HUES48 (cell line): Measurements from ENCODE around the gene EDNRA.

Source experiments
- H3K27ac ChIP-seq: one replicate; pipeline ENCODE4 v1.7.0; 2013; ENCODE audit warnings: low read depth, low read length, inconsistent platforms
- H3K27me3 ChIP-seq: 2 replicates; pipeline ENCODE4 v1.6.1; 2013; ENCODE audit warnings: mild to moderate bottlenecking, low read length; ENCODE audit not compliant: control insufficient read depth, insufficient read depth
- H3K36me3 ChIP-seq: 2 replicates; pipeline ENCODE4 v1.6.1; 2013; ENCODE audit warnings: low read length; ENCODE audit not compliant: control insufficient read depth, insufficient read depth
- H3K4me1 ChIP-seq: 2 replicates; pipeline ENCODE4 v1.6.1; 2013; ENCODE audit warnings: mild to moderate bottlenecking, low read length; ENCODE audit not compliant: control insufficient read depth, insufficient read depth
- H3K4me3 ChIP-seq: 2 replicates; pipeline ENCODE4 v1.5.1; 2013; ENCODE audit warnings: mild to moderate bottlenecking, low read depth, low read length
- H3K9ac ChIP-seq: 2 replicates; pipeline ENCODE4 v1.6.1; 2013; ENCODE audit warnings: mild to moderate bottlenecking, low read depth, low read length, moderate library complexity
- H3K9me3 ChIP-seq: 2 replicates; pipeline ENCODE4 v1.6.1; 2013; ENCODE audit warnings: low read length; ENCODE audit not compliant: control insufficient read depth, insufficient read depth

EDNRA gene

DNA sequence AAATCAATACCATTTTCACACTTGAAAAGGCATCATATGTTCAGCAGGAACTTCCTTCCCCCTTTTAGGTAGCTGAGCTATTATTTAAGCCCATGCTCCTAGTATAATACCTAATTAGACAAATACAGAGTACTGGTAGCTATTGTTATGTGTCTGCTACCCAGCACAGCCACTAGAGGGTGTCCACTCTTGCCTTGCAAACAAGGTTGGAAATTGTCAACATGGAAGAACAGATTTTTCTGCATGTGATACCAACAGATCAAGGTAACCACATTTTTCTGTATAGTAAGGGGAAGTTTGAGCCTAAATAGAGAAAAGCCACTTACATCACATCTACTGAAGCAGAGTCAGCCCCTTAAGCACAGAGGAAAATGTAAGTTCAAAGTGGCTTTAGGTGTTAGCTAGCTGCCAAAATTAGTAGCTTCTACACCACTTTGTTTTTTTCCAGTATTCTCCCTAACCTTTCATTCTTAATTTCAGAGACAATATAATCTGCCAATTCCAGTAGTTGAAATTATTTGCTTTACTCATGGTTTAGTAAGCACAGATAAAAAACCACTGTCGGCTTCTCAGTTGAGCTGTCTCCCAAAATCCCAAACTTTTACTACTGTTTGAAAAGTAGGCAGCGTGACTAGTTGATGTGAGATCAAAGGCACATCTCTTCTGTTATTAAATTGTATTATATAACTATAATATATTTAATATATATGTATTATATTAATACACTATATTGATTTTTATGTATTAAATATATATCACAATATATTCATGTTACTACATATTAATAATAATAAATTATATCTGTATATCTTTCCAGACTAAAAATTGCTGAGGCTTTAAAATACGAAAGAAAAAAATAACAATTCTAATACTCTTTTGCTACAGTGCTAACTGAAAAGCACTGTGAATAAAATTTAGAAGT, 38.2 kb downstream of the EDNRA start:
- Histone ChIP-seq H3K36me3 (no peaks in the 10 kb centered on the region), H3K27ac (no peak overlapping the region), H3K27me3 (no peaks in the 10 kb centered on the region), H3K4me3 (no peak overlapping the region), H3K9me3 (no peaks in the 10 kb centered on the region), H3K9ac (no peak overlapping the region), H3K4me1 (no peaks in the 10 kb centered on the region)

DNA sequence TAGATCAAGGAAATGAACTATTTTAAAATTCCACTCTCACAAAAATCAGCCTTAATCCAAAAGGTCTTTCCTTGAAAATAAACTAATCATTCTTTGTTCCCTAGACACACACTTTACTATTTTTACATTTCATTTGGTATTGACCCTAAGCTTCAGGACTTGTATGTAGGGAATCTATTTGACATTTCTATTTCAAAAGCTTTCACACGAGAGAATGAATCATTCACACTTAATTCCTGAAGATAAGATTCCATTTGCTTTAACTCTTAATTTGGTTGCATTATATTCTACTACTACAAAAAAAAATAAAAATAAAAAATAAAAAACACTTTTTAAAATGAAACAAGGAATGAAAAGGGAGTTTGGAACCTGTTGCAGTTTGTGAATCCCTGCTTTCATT, 43.7 kb downstream of the EDNRA start:
- no peaks in the 10 kb centered on the region for H3K27me3 ChIP-seq
- no peaks in the 10 kb centered on the region for H3K9me3 ChIP-seq
- no peaks in the 10 kb centered on the region for H3K4me1 ChIP-seq
- no peaks in the 10 kb centered on the region for H3K36me3 ChIP-seq
- no peak overlapping the region for H3K4me3 ChIP-seq
- H3K27ac ChIP-seq = no peak overlapping the region
- no peak overlapping the region for H3K9ac ChIP-seq

DNA sequence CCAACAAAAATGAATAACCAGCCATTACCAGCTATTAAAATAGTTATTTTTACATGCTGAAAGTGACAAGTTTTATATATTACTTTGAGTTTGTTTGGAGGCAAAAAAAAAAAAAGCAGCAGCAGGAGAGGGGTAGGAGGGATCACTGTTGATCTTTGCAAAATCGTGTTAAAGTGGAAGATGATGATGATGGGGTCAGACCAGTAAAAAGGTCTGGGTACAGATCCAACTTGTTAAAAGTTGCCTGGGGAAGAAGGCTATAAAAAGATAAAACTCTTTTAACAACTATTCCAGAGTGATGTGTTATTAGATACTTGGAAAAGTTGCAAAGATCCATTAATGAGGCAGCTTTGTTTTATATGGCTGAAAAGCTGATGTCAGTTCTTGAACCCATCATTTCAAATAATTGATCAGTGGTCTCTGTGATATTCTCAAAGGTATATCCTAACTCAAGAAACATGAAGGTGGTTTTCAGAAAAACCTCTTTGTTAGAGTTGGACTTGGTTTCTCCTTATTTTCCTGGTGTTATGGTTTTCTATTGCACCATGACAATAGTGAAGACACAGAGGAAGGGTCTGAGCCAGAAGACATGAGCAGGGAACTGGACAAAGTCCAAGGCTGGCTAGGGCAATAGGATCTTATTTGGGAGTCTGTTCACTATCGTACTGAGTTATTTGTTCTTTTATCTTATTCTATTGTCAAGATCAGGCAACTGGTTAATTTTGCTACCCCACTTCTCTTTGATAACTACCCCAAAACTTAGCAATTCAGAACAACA, 44.8 kb downstream of the EDNRA start:
- Histone ChIP-seq H3K4me3 (no peak overlapping the region), H3K27me3 (no peaks in the 10 kb centered on the region), H3K4me1 (no peaks in the 10 kb centered on the region), H3K27ac (no peak overlapping the region), H3K9me3 (no peaks in the 10 kb centered on the region), H3K9ac (no peak overlapping the region), H3K36me3 (no peaks in the 10 kb centered on the region)

DNA sequence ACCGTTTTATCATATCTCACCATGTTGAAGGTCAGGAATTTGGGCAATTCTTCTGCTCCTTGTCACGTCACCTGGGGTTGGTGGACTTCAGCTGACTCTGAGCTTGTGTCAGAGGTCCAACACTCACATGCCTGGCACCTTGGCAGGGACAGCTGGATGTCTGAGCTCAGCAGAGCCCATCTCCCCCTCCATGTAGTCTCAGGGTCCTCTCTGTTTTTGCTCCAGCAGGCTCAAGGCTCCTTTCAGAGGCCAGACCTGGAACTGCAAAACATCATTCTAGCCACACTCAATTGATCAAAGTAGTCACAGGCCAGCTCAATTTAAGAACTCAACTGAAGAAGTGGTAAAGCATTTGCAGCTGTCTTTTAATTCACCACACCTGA, 45.4 kb downstream of the EDNRA start:
- H3K27ac ChIP-seq = no peak overlapping the region

DNA sequence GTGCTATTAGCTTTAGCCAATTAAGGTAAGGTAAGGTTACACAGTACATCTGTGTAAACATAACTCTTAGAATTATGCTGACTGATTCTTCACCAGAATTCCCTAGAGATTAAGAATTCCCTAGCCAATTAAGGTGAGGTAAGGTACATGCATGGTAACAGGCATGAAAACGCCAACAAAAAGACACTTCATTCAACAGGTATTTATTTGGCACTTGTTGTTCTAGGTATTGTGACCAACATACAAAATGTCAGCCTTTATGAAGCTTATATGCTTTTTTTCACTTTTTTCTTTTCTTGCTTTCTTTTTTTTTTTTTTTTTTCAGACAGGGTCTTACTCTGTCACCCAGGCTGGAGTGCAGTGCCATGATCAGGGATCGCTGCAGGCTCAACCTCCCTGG, 47.2 kb downstream of the EDNRA start:
- Histone ChIP-seq H3K9ac (no peak overlapping the region), H3K27me3 (no peaks in the 10 kb centered on the region), H3K4me1 (no peaks in the 10 kb centered on the region), H3K4me3 (no peak overlapping the region), H3K36me3 (no peaks in the 10 kb centered on the region), H3K9me3 (no peaks in the 10 kb centered on the region), H3K27ac (no peak overlapping the region)

More for the DNA sequence above, 45.4 kb downstream of the EDNRA start:
- Histone ChIP-seq H3K9ac (no peak overlapping the region), H3K27me3 (no peaks in the 10 kb centered on the region), H3K36me3 (no peaks in the 10 kb centered on the region), H3K4me3 (no peak overlapping the region), H3K9me3 (no peaks in the 10 kb centered on the region), H3K4me1 (no peaks in the 10 kb centered on the region)

DNA sequence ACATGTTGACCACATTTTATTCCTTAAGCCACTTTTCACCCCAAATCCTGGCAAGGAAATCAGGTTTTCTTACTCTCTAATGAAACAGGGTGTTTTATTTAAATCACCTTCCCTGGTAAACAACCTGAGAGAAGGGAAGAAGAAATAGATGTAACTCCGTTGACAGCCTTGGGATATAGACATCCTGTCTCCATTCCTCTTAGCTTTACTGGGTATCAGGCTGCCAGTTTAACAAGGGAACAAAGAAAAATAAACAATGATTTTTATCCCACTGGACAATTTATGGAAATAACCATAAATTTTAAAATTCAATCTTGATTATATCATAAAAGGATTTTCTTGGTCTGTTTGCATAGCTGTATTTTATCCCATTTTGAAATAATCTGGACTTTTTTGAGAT, 49.2 kb downstream of the EDNRA start:
- H3K27ac ChIP-seq = no peak overlapping the region
- no peaks in the 10 kb centered on the region for H3K9me3 ChIP-seq
- no peaks in the 10 kb centered on the region for H3K27me3 ChIP-seq
- H3K9ac ChIP-seq = no peak overlapping the region
- no peaks in the 10 kb centered on the region for H3K4me1 ChIP-seq
- H3K36me3 ChIP-seq = no peaks in the 10 kb centered on the region
- H3K4me3 ChIP-seq = no peak overlapping the region

DNA sequence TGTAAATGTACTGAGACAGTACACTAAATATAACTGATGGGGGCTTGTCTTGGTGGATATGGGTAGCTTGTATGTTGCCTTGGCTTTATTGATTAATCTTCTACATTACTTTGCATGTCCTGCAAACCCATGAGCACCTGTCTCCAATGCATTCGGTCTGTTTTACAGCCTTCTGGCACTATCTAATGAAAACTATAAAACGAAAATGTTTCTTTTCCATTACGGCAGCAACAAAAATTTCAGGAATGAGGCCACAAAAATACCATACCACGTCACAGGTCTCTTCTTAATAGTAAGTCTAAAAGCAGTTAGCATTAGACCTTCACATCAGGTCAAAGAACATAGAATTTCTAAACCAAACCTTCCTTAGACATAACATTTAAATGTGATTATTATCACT, 49.8 kb downstream of the EDNRA start:
- Histone ChIP-seq H3K9ac (no peak overlapping the region), H3K9me3 (no peaks in the 10 kb centered on the region), H3K4me1 (no peaks in the 10 kb centered on the region), H3K27me3 (no peaks in the 10 kb centered on the region), H3K27ac (no peak overlapping the region), H3K4me3 (no peak overlapping the region), H3K36me3 (no peaks in the 10 kb centered on the region)

DNA sequence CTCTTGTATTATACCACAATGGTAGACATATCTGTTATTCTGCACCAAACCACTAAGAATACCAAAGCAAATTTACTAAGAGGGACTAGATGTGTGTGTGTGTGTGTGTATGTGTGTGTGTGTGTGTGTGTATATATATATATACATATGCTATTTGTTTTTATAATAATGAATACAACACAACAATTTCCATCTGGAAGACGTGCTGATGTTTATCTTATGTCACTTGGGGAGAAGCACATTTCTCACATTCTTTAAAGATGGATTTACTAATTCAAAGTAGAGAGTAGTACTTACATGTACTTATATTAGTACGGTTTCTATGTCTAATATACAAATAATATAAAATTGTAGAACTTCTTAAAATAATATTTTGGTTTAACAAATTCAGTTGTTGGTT, 52.0 kb downstream of the EDNRA start:
- Histone ChIP-seq H3K36me3 (no peaks in the 10 kb centered on the region), H3K27me3 (no peaks in the 10 kb centered on the region), H3K27ac (no peak overlapping the region), H3K4me1 (no peaks in the 10 kb centered on the region), H3K4me3 (no peak overlapping the region), H3K9ac (no peak overlapping the region), H3K9me3 (no peaks in the 10 kb centered on the region)

DNA sequence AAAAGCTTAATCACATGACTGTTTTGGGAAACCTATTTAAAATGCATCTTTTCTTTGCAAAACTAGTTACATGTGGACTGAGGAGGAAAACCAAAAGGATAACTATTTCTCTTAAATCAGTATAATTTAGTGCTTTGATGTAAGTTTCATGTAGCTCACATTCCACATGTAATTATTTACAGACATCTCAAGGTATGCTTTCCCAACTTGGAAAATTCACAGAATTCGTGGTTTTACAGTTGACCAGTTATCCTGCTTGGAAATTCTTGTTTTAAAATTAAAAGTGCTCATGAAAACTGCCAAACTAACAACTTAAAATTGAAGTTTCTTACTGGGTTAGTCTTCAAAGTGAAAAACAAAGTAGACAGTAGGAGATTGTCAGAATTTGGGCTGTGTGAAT, 52.4 kb downstream of the EDNRA start:
- Histone ChIP-seq H3K4me3 (no peak overlapping the region), H3K27ac (no peak overlapping the region), H3K4me1 (no peaks in the 10 kb centered on the region), H3K27me3 (no peaks in the 10 kb centered on the region), H3K9me3 (no peaks in the 10 kb centered on the region), H3K36me3 (no peaks in the 10 kb centered on the region), H3K9ac (no peak overlapping the region)

DNA sequence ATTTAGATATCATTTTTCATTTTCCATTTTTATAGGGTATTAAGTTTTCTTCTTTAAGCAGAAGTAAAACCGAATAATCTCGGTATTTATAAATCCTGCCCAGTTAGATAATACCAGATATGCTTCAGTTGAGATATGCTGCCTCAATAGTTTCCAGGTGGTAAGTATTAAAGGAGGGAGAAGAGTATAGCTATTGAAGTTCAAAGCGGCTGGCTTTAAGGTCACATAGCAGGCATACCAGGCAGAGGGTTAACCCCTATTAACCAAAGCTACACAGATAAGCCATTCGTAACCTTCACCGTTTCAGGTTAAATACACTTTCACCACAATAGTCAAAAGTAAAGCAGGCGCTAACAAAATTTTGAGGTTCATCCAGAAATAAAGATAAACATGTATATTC, 54.2 kb downstream of the EDNRA start:
- H3K9ac ChIP-seq = no peak overlapping the region
- H3K9me3 ChIP-seq = no peaks in the 10 kb centered on the region
- H3K4me1 ChIP-seq = no peaks in the 10 kb centered on the region
- H3K4me3 ChIP-seq = no peak overlapping the region
- H3K36me3 ChIP-seq = no peaks in the 10 kb centered on the region
- H3K27ac ChIP-seq = no peak overlapping the region
- no peaks in the 10 kb centered on the region for H3K27me3 ChIP-seq

DNA sequence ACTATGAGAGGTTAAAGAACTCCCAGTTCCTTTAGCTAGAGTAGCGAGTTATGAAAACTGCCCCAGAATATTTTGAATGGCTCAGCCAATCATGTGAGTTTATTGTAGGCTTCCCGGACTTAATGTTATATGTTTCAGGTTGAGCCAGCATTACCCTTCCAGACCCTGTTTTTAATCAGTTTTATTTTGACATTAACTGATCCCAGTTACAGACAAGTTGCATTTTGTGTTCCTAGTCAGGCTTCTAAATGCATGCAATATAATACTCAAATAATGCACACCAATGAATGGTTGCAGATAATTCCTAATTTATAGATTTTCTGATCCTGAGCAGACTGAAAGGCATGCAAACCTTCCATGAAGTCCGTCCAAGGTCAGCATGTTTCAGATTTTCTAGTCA, 57.8 kb downstream of the EDNRA start:
- Histone ChIP-seq H3K4me3 (no peak overlapping the region), H3K27me3 (no peaks in the 10 kb centered on the region), H3K9me3 (no peaks in the 10 kb centered on the region), H3K36me3 (no peaks in the 10 kb centered on the region), H3K9ac (no peak overlapping the region), H3K27ac (no peak overlapping the region), H3K4me1 (peaks cover 8% of the 10 kb centered on the region; the same call in 1 of the 2 replicates)
